GM21576 (cell line): ENCODE data around the gene ORC1.
A peak's percentile ranks its signal among the peaks of the same experiment; 100 is the strongest.

Source experiments
- ATAC-seq: cut with Tn5 transposase; IDR thresholded peaks from one replicate; pipeline ENCODE4 v1.9.1; 2021; ENCODE audit warnings: mild to moderate bottlenecking, moderate library complexity; ENCODE audit not compliant: unreplicated experiment

ORC1 gene

DNA sequence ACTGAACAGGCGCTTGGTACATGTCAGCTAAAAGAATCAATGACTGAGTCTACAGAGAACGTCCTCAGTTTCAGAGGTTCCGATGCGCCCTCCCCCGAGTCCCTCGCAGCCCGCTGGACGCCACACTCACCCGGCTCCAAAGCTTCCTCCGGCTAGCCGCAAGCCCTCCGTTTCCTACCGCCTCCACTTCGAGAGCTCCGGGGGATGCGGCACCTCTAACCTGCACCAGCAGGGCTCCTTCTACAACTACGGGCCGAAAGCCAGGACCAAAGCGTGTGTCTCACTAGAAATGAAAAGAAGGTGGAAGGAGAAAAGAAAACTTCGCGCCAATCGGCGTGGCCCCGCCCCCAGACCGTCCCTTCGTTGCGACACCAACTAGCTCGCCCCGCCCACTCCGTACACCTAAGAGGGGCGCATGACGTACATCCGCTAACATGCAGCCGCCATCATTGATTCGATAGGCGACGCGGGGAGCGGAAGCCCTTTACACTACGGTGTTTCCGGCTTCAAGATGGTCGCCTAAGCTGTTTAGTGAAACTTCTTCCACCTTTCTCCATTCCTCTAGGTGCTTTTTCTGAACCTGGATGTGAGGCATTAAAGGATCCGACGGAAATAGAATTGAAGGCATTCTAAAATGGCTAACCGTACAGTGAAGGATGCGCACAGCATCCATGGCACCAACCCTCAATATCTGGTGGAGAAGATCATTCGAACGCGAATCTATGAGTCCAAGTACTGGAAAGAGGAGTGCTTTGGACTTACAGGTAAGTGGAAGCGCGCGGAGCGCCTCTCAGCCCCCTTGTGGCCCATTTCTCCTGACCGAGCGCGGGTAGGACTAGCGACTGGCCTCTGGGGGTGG is at the start of gene ORC1, which contains the start of gene PRPF38A:
TSS of gene ORC1 (minus strand) at position 308 of the 859 bp plus-strand sequence. CDS start 2,200 bp downstream, outside the sequence.
TSS of gene PRPF38A (plus strand) at position 487 of the 859 bp plus-strand sequence. CDS start at position 635, 148 bp downstream.
- ATAC-seq, result peak; percentile 95

DNA sequence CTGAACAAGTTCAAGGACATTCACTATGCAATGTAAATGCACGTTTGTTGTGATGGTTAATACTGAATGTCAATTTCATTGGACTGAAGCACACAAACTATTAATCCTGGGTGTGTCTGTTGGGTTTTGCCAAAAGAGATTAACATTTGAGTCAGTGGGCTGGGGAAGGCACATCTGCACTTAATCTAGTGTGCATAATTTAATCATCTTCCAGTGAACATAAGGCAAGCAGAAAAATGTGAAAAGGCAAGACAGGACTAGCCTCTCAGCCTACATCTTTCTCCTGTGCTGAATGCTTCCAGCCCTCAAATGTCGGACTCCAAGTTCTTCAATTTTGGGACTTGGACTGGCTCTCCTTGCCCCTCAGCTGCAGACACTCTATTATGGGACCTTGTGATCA is 40.2 kb upstream of the ORC1 start:
- ATAC-seq, result no peak

DNA sequence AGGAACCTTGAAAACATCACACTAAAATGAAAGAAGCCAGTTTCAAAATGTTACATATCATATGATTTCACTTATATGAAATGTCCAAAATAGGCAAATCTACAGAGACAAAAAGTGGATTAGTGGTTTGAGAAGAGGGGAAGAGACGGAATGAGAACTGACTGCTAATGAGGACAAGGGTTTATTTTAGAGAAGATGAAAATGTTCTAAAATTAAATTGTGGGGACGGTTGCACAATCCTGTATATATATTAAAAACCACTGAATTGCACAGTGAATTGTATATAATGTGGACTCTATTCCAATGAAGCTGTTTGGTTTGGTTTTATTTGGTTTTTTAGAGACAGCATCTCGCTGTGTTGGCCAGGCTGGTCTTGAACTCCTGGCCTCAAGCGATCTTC is 35.8 kb upstream of the ORC1 start:
- ATAC-seq, result no peak

DNA sequence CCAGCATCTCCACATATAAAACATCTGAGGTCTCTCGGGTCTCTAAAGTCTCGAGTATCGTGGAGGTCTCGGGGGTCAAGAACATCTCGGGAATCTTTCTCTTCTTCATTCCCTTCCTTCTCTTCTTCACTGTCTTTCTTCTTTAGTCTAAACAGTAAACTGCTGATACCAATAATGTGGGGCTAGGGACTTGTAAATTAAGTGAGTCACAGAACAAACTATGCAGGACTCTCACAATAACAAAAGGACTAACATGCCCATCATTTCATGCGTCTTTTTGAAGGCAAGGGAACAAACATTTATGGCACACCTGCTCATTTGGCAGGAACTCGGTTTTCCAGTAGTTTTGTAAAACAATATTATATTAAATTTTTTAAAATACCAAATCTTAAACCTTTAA is 32.6 kb upstream of the ORC1 start:
- no peak for ATAC-seq

DNA sequence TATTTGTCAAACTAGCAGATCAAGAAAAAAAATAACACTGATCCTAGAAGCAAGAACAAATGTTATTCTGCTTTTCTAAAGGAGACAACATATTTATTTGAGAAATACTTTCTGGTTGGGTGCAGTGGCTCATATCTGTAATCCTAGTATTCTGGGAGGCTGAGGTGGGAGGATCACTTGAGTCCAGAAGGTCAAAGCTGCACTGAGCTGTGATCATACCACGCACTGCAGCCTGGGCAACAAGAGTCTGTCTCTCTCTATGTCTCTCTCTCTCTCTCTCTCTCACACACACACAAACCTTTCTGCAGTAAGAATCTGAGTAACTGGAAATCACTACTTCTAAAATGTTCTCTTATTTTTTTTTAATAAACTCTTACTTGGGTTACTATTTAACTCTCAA is 31.4 kb upstream of the ORC1 start:
- no peak for ATAC-seq

DNA sequence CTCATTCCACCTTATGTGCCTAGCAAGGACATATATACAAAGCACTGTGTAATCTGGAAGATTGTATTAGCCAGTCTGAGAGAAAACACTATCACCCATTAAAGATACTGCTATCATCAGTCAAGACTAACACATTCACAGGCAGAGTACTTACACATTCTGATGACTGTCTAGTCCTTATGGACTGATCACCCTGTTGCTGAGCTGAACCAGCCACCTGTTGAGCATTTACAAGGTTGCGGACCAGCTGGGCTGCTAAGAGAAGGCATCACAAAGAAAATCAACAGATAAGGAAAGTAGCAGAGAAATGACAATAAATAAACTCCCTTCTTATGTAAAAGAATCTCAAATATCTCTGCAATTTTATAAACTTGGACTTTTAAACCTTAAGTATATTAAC is 31.0 kb upstream of the ORC1 start:
- no peak for ATAC-seq

DNA sequence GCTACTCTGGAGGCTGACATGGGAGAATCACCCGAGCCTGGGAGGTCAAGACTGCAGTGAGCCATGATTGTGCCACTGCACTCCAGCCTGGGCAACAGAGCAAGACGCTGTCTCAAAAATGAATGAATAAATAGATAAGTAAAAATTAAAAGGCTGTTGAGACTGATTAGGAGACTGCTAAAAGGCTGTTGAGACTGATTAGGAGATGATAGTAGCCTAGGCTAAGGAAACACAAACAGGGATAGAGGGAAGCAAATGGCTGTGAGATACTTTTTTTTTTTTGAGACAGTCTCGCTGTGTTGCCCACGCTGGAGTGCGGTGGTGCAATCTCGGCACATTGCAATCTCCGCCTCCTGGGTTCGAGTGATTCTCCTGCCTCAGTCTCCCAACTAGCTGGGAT is 28.6 kb upstream of the ORC1 start:
- ATAC-seq, result no peak

DNA sequence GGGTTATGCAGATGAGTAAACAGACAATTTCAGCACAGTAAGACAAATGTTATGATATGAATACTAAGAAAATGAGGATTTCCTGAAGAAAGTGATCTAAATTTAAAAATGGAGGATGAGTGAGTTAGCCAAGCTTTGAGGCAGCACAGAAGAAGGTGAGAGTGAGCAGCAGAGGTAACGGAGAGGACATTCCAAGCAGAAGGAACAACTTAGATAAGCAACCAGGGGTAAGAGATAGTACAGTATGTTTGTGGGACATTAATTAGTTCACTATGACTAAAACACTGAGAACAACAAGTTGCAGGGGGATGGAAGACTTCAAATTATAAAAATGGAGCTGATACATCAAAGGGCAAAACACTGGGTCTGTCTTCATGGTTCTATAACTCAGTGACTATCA is 22.9 kb upstream of the ORC1 start:
- no peak for ATAC-seq

DNA sequence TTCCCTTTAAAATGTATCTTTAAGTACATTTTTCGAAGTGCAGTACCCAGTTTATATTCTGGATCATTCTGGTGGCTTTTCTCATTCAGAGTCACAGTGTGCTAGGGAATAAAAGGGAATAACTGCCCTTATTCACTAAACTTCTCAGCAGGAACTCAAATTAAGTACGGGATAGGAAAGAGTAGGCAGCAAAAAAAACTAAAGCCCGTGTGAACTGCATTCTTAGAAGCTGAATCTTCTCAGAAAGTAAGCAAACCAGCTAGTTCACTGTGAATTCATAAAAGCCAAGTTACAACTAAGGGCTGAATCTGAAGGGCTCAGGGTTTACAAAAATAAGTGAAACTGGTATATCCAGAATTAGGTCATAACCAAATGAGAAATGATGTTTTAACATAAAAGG is 22.1 kb upstream of the ORC1 start:
- ATAC-seq, result no peak

DNA sequence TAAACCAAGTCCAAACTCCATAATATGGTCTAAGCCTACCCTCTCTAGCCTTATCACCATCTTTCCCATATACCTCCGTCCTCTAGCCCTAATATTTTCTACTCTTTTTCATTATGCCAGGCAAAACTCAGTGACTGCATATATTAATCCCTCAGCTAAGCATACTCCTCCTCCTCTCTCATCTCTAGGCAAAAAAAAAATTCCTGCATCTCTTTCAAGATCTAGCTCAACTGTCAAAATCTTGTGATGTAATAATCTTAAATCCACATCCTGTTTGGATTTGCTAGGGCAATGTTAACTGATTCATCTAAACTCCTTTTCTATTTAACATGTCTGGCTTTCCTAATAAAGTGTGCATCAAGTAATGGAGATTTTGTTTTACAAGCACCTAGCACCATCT is 20.6 kb upstream of the ORC1 start:
- no peak for ATAC-seq

DNA sequence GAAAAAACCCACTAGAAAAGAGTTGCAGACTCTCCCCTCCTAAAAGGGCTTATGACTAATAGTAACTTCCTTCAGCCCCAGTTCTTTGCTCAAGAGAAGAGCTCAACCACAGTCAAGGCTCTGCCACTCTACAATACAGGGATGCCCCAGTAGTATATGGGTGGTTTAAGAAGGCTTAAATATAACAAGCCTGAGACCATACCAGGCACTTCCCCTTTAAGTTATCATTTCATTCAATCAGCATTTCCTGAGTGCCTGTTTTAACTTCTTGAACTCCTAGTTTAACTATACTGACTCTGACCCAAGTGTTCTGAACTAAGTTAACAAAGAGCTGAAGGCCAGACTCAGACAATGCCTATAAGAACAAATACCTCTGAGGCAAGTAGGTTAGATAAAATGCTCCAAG is 20.0 kb upstream of the ORC1 start:
- no peak for ATAC-seq

DNA sequence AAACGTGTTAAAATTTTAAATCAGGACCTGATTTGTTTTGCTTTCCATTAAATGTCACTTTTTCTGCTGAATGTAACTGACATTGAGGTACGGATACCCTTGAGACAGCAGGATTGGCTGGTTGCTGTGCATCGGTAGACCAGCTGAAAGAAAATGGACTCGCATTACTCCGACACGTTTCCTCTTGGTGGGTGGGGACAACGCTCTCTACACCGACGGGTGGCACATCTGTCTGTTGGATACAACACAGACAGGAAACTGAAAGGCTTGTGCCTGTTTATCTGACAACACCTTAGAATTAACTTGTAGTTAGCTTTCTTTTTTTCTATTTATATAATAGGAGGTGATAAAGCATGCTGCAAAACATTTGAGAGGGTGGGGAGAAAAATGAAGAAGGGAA is 19.5 kb upstream of the ORC1 start:
- ATAC-seq, result no peak

DNA sequence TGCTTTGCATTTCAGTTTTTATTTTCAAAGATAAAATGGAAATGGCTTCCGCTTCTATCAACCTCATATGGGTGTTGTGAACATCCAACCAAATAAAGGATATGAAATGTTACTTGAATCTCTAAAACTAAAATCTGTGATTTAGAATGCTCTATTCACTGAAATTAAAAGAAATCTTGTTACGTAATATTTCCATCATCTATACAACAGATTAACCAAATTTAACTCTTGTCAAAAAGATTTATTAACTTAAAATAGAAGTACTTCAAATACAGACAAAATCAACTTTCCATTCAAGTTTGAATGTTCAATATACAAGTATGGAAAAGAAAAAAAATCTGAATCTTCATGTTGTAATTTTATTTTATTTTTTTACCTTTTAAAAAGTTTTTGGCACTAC is 18.8 kb upstream of the ORC1 start:
- ATAC-seq, result no peak

DNA sequence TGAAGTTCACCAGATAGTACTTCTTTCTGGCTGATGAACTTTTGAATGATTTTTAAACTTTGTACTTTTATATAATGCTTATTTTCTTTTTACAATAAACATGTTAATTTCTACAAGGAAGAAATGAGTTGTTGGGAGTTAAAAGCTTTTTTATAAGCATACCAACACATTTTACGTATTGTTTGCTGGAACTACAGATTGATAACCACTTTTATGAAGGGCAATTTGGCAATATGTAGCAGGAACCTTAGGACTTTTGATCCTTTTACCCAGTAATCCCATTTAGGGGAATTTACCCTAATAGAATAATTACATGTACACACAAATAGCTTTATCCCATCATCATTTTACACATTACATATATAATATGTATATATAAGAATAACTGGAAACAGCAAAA is 16.5 kb upstream of the ORC1 start:
- ATAC-seq, result no peak

DNA sequence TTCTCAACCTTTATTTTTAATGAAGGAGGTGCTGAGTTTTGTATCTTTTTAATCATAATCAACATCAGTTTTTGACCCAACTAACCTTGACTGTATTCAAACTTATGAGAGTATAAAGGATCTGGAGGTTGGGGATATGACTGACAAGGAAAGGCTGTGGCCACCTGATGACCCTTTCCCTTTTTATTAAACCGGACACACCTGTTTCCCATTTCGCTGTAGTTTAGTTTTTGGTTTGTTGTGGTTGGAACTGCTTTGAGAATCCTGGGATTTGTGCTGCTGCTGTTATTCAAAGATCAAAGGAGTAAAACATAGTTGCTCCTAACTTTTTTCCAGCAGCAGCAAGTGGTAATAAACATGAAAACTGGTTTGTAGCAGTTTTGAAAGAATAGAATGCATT is 12.6 kb upstream of the ORC1 start:
- no peak for ATAC-seq

DNA sequence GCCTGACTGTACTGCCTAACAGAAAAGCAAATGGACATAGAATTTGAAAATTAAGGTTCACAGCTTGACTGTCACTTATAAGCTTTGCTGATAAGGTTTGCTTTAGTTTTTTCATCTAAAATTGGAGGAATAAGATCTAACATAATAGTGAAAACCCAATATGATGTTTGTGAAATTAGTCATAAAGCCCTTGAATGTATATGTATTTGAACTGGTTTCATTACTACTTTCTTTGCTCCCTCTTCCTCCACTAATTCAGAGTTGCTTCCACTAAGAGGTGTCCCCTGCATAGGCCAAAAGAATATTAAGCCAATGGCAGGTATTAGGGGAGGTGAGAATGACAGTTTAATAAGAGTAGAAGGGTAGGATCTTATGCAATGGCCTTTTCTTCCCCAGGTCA is 10.7 kb upstream of the ORC1 start:
- no peak for ATAC-seq

DNA sequence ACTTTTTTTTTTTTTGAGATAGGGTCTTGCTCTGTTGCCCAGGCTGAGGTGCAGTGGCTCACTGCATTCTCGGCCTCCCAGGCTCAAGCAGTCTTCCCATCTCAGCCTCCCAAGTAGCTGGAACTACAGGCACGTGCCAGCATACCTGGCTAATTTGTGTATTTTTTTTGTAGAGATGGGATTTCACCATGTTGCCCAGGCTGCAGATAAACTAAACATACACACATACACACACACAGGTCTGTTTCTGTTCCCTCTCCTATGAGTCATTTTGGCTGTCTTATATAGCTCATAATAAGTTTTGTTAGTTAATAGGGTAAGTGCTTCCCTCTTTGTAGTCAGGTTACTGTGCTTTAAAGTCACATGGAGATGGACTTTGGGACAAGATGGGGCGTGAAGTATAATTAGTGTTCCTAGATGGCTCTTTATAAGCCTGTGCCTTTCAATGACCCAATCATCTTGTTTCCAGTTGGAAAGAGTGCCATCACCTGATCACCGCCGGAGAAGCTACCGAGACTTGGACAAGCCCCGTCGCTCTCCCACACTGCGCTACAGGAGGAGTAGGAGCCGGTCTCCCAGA is 9.3 kb upstream of the ORC1 start:
- no peak for ATAC-seq

DNA sequence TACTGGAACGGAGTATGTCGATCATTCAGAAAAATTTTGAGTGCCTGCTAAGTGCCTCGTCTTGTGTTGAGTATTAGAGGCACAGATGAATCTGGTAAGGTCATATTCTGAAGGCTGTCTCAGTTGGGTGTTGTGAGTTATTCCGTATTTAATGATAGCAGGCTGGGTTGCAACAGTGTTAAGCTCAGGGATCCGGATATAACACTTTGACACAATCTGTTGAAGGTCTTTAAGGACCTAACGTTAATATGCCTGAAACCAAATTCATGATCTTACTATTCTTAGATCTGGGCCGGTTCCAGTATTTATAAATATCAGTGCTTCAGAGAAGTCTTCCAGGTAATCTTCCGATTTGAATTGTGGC is 734 bp upstream of the ORC1 start:
- no peak for ATAC-seq

DNA sequence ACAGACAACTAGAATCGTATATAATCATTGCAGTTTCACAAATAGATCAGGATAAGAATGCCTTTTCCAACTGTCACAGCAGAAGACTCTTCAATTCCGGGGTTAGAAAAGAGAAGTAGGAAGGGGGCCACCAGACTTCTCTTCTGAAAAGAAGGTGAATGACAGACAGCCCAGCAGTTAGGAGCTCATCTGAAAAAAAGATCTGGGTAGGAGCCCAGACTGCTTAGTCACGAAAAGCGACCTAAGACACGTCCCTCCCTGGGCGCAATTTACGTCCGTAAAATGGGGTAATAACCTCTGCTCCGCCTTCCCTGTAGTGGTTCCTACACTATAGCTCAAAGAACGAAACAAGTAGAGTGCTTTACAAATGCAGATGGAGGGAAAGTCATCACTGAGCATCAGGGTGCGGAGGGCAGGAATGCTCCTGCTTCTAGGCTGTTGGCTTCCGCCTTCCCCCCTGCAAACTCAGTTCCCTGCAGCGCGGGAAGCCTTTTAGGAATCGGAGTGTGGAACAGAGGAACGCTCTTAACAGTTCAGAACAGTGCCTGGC is 582 bp downstream of the ORC1 start:
- peak; percentile 33 for ATAC-seq

DNA sequence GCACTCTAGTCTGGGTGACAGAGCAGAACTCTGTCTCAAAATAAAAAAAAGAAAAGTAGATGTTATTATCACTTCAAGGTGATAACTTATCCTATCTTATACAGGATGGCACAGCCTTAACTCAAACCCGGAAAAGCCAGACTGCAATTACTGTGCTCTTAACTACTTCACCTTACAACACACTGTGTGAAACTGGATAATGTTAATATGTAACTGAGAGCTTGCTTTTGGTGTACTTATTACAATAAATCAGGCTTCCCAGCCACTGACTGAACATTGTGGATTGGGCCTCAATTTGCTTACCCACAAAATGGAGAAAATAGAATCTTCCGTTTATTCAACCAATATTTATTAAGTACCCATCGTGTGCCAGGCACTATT is 1.4 kb downstream of the ORC1 start:
- no peak for ATAC-seq

DNA sequence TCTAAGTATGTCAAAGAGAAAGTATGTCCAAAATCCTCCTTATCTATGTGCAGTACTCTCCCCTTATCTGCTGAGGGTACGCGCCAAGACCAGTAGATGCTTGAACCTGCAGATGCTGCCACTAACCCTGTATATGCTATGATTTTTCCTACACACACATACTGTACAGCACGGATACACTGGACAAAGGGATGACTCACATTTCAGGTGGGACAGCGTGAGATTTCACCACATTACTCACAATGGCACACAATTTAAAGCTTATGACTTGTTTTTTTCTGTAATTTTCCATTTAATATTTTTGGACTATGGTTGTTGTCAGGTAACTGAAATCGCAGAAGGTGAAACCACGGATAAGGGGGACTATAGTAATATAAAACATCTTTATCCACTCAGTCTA is 4.1 kb downstream of the ORC1 start:
- ATAC-seq, result no peak

DNA sequence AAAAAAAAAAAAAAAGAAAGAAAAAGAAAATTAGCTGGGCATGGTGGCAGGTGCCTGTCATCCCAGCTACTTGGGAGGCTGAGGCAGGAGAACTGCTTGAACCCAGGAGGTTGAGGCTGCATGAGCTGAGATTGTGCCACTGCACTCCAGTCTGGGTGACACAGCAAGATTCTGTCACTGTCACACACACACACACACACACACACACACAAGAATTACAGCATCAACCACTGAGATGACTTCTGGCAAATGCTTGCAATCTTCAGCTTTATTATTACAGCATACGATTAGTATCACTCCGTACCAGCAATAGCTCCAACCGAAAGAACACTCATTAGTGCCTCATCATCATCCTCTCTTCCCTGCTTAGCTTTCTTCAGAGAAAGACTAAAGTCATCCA is 4.6 kb downstream of the ORC1 start:
- no peak for ATAC-seq
